Endodermal cell (in vitro differentiated cells): Measurements from ENCODE around the gene ZBTB20. TPM values are rescaled to one million over a fixed set of nuclear protein-coding genes. Genes with fewer than 3 reads are reported as not detected.
A peak's percentile ranks its signal among the peaks of the same experiment; 100 is the strongest.

Source experiments
- DNase-seq: peaks from one replicate; pipeline ENCODE4 v3.0.0-alpha.2; 2017
- H3K27ac ChIP-seq: 2 replicates; pipeline ENCODE4 v1.5.1; 2013; ENCODE audit warnings: mild to moderate bottlenecking, low read depth, low read length, moderate library complexity
- H3K27me3 ChIP-seq: 2 replicates; pipeline ENCODE4 v1.6.1; 2013; ENCODE audit warnings: mild to moderate bottlenecking, low read length, moderate library complexity; ENCODE audit not compliant: insufficient read depth, control insufficient read depth, poor library complexity, severe bottlenecking
- H3K36me3 ChIP-seq: 2 replicates; pipeline ENCODE4 v1.7.0; 2013; ENCODE audit warnings: mild to moderate bottlenecking, low read length, moderate library complexity; ENCODE audit not compliant: control insufficient read depth, insufficient read depth
- H3K4me1 ChIP-seq: one replicate; pipeline ENCODE4 v1.7.0; 2013; ENCODE audit warnings: low read length; ENCODE audit not compliant: control insufficient read depth, insufficient read depth
- H3K4me3 ChIP-seq: 2 replicates; pipeline ENCODE4 v1.5.1; 2013; ENCODE audit warnings: mild to moderate bottlenecking, low read length, moderate library complexity
- H3K9ac ChIP-seq: 2 replicates; pipeline ENCODE4 v1.6.1; 2013; ENCODE audit warnings: mild to moderate bottlenecking, low read length, moderate library complexity; ENCODE audit not compliant: poor library complexity, severe bottlenecking; ENCODE audit errors: extremely low read depth
- H3K9me3 ChIP-seq: 2 replicates; pipeline ENCODE4 v1.6.1; 2013; ENCODE audit warnings: mild to moderate bottlenecking, low read length, moderate library complexity; ENCODE audit not compliant: control insufficient read depth
- H3K27ac Mint-ChIP-seq: 2 replicates; pipeline ENCODE4 v1.8.0; 2020; ENCODE audit warnings: mixed read lengths
- H3K27me3 Mint-ChIP-seq: 2 replicates; pipeline ENCODE4 v1.8.0; 2021; ENCODE audit warnings: mild to moderate bottlenecking, mixed read lengths; ENCODE audit not compliant: insufficient read depth
- H3K36me3 Mint-ChIP-seq: 2 replicates; pipeline ENCODE4 v1.8.0; 2020; ENCODE audit warnings: low read depth, mixed read lengths
- H3K4me1 Mint-ChIP-seq: 2 replicates; pipeline ENCODE4 v1.8.0; 2020; ENCODE audit warnings: mixed read lengths
- H3K4me3 Mint-ChIP-seq: 2 replicates; pipeline ENCODE4 v1.8.0; 2020; ENCODE audit warnings: mild to moderate bottlenecking, moderate library complexity, mixed read lengths
- H3K9me3 Mint-ChIP-seq: 2 replicates; pipeline ENCODE4 v1.8.0; 2020; ENCODE audit warnings: mild to moderate bottlenecking, mixed read lengths
- WGBS, 2 experiments: methylation state at CpG; one replicate each; pipeline versions ENCODE4 v1.1.5 to v1.1.7; 2013; ENCODE audit warnings: missing lambda C conversion rate in 2 of 2, mixed read lengths in 1 of 2; ENCODE audit not compliant: insufficient coverage in 1 of 2, insufficient read length in 1 of 2; 5-methylcytosine and 5-hydroxymethylcytosine counted together
- total RNA-seq, 2 donors: library from RNA; stranded (reverse); fragmentation: NEBNext Ultra II Directional in 1 of 2; extraction: Animal tissue kit (Norgen Biotek cat#: 25700) in 1 of 2; gene quantifications; 2 replicates in 1 of 2; 3 replicates in 1 of 2; pipeline ENCODE4 v1.2.1, GENCODE V29; 2021
- TF ChIP-seq, protein P1 (sequence below): fragments of 200-600 bp; sonication (generic); conservative IDR thresholded peaks from 2 replicates; pipeline ENCODE4 v1.5.0; 2021; ENCODE audit warnings: antibody characterized with exemption, mild to moderate bottlenecking

ZBTB20 gene
- total RNA-seq, 2 donors from 2014 or later: 1.6 to 2.9 TPM

DNA sequence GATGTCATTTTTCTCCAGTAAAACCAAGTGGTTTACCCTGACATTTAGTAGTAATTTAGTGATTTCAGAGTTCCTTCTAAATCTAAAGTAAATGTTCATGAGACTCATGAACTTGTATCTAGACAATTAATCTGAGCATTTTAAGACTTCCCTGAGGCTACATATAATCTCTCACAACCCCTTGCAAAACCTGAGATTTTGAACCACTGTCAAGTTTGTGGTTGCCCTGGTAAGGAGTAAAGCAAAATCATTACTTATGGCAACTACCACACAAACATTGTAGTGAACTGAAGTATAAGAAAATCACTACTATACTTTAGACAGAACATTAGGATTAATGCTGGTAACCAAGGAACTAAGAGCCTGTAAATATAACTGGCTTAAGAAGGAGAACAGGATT is 483.1 kb downstream of the ZBTB20 start:
- Mint-ChIP-seq H3K27ac (no peak overlapping the region), H3K9me3 (peaks cover 1% of the 10 kb centered on the region), H3K4me1 (peaks cover 7% of the 10 kb centered on the region), H3K27me3 (no peaks in the 10 kb centered on the region), H3K4me3 (no peak overlapping the region), H3K36me3 (no peaks in the 10 kb centered on the region)
- Histone ChIP-seq H3K27me3 (no peaks in the 10 kb centered on the region), H3K4me1 (no peaks in the 10 kb centered on the region), H3K9me3 (no peaks in the 10 kb centered on the region), H3K9ac (no peak overlapping the region), H3K27ac (no peak overlapping the region), H3K36me3 (no peaks in the 10 kb centered on the region), H3K4me3 (no peak overlapping the region)
- TF ChIP-seq, protein P1, sequence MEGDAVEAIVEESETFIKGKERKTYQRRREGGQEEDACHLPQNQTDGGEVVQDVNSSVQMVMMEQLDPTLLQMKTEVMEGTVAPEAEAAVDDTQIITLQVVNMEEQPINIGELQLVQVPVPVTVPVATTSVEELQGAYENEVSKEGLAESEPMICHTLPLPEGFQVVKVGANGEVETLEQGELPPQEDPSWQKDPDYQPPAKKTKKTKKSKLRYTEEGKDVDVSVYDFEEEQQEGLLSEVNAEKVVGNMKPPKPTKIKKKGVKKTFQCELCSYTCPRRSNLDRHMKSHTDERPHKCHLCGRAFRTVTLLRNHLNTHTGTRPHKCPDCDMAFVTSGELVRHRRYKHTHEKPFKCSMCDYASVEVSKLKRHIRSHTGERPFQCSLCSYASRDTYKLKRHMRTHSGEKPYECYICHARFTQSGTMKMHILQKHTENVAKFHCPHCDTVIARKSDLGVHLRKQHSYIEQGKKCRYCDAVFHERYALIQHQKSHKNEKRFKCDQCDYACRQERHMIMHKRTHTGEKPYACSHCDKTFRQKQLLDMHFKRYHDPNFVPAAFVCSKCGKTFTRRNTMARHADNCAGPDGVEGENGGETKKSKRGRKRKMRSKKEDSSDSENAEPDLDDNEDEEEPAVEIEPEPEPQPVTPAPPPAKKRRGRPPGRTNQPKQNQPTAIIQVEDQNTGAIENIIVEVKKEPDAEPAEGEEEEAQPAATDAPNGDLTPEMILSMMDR: no peak
- no peak for DNase-seq

DNA sequence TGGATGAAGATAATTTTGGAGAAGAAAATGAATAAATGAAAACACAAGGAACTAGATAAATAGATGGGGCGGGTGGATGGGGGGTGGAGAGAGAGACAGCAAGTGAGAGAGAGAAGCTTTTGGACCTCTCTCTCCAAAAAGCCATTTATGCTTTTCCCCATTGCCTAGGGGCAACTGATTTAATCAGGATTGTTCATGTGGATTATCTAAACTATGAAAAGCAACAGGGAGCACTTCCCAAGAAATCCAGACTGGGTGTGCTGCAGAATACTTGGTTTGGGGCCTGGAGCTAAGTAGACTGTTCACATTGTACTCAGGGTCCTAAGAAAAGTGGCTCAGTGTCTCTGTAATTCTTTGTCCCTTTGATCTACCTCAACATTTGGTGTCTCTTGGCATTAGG is 486.3 kb downstream of the ZBTB20 start:
- H3K36me3 ChIP-seq: no peaks in the 10 kb centered on the region
- no peak for DNase-seq
- Mint-ChIP-seq H3K27ac (no peak overlapping the region), H3K27me3 (no peaks in the 10 kb centered on the region), H3K4me1 (peaks cover 9% of the 10 kb centered on the region), H3K9me3 (peaks cover 1% of the 10 kb centered on the region), H3K4me3 (no peak overlapping the region), H3K36me3 (no peaks in the 10 kb centered on the region)
- H3K9me3 ChIP-seq: no peaks in the 10 kb centered on the region
- H3K9ac ChIP-seq: no peak overlapping the region
- H3K27me3 ChIP-seq: no peaks in the 10 kb centered on the region
- H3K27ac ChIP-seq: no peak overlapping the region
- H3K4me1 ChIP-seq: no peaks in the 10 kb centered on the region
- no peak overlapping the region for H3K4me3 ChIP-seq
- TF ChIP-seq, protein P1: no peak
- 95 to 100% methylated on average over 1 of the region's 1 CpG for WGBS, 2 experiments

DNA sequence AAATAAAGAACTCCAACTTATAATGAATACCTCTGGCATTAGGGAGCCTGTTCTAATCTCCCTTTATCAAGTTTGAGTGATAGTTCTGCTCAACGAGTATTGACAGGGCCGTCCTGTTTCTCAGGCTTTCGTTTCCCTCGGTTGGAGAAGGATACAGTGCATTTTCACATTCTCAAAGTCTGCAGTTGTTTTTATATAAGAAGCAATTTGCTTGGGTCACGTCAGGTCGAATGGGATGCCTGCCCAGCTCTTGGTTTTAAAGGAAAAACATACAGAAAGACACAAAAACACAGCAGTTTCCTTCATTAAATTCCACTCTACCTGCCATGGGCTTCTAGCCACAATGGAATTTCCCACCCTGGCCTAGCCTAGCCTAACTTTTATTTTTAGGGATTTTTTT is 487.0 kb downstream of the ZBTB20 start:
- H3K9ac ChIP-seq: no peak overlapping the region
- Mint-ChIP-seq H3K9me3 (peaks cover 1% of the 10 kb centered on the region), H3K36me3 (no peaks in the 10 kb centered on the region), H3K27ac (no peak overlapping the region), H3K4me3 (no peak overlapping the region), H3K4me1 (peaks cover 9% of the 10 kb centered on the region), H3K27me3 (no peaks in the 10 kb centered on the region)
- H3K36me3 ChIP-seq: no peaks in the 10 kb centered on the region
- H3K4me1 ChIP-seq: no peaks in the 10 kb centered on the region
- TF ChIP-seq, protein P1: no peak
- H3K4me3 ChIP-seq: no peak overlapping the region
- DNase-seq: no peak
- WGBS, 2 experiments: 82 to 89% methylated on average over 5 to 6 of the region's 6 CpGs
- H3K27ac ChIP-seq: peak overlapping the region; percentile 71
- H3K9me3 ChIP-seq: no peaks in the 10 kb centered on the region
- H3K27me3 ChIP-seq: no peaks in the 10 kb centered on the region
